H9 (cell line): ENCODE measurements around the gene DISP3. TPM values are rescaled to one million over a fixed set of nuclear protein-coding genes. Genes with fewer than 3 reads are reported as not detected.

Source experiments
- DNase-seq: peaks from one replicate; pipeline ENCODE4 v3.0.0-alpha.2; 2017
- H2AFZ ChIP-seq: one replicate; pipeline ENCODE4 v1.6.1; 2013; ENCODE audit warnings: mild to moderate bottlenecking, low read length, control low read depth, moderate library complexity
- H2AK5ac ChIP-seq: 2 replicates; pipeline ENCODE4 v1.6.1; 2013; ENCODE audit warnings: low read length, control low read depth, mixed read lengths; ENCODE audit not compliant: insufficient read length
- H2BK120ac ChIP-seq: one replicate; pipeline ENCODE4 v1.6.1; 2013; ENCODE audit warnings: low read depth, mild to moderate bottlenecking, low read length, control low read depth, inconsistent platforms; ENCODE audit not compliant: poor library complexity, severe bottlenecking
- H2BK12ac ChIP-seq: 2 replicates; pipeline ENCODE4 v1.6.1; 2013; ENCODE audit warnings: low read length, control low read depth, mixed read lengths, low read depth; ENCODE audit not compliant: insufficient read length
- H2BK15ac ChIP-seq: 2 replicates; pipeline ENCODE4 v1.6.1; 2013; ENCODE audit warnings: low read depth, low read length, control low read depth
- H2BK20ac ChIP-seq: one replicate; pipeline ENCODE4 v1.6.1; 2013; ENCODE audit warnings: low read depth, mild to moderate bottlenecking, low read length, control low read depth, inconsistent platforms; ENCODE audit not compliant: poor library complexity, severe bottlenecking
- H2BK5ac ChIP-seq: 2 replicates; pipeline ENCODE4 v1.6.1; 2013; ENCODE audit warnings: low read length, control low read depth, mixed read lengths; ENCODE audit not compliant: insufficient read length
- H3K14ac ChIP-seq: 2 replicates; pipeline ENCODE4 v1.6.1; 2013; ENCODE audit warnings: low read length, control low read depth; ENCODE audit not compliant: insufficient read depth
- H3K18ac ChIP-seq: 2 replicates; pipeline ENCODE4 v1.6.1; 2013; ENCODE audit warnings: low read depth, mild to moderate bottlenecking, mixed read lengths, low read length, control low read depth; ENCODE audit not compliant: insufficient read length
- H3K23ac ChIP-seq: 2 replicates; pipeline ENCODE4 v1.6.1; 2013; ENCODE audit warnings: low read length, control low read depth, mixed read lengths, low read depth; ENCODE audit not compliant: insufficient read length
- H3K23me2 ChIP-seq: 2 replicates; pipeline ENCODE4 v1.6.1; 2013; ENCODE audit warnings: low read depth, mild to moderate bottlenecking, mixed read lengths, low read length, control low read depth; ENCODE audit not compliant: insufficient read length, poor library complexity, severe bottlenecking
- H3K27ac ChIP-seq: 2 replicates; pipeline ENCODE4 v1.5.1; 2013; ENCODE audit warnings: low read length, control low read depth, mixed read lengths, low read depth; ENCODE audit not compliant: insufficient read length
- H3K27me3 ChIP-seq: 2 replicates; pipeline ENCODE4 v1.6.1; 2013; ENCODE audit warnings: low read length, control low read depth, inconsistent platforms; ENCODE audit not compliant: insufficient read depth
- H3K4ac ChIP-seq: 2 replicates; pipeline ENCODE4 v1.6.1; 2013; ENCODE audit warnings: low read depth, mild to moderate bottlenecking, control low read depth, inconsistent platforms, low read length, moderate library complexity
- H3K4me1 ChIP-seq: 2 replicates; pipeline ENCODE4 v1.6.1; 2013; ENCODE audit warnings: low read length, control low read depth, inconsistent platforms; ENCODE audit not compliant: insufficient read depth
- H3K4me2 ChIP-seq: 2 replicates; pipeline ENCODE4 v1.6.1; 2013; ENCODE audit warnings: low read length, control low read depth, mixed read lengths; ENCODE audit not compliant: insufficient read length, insufficient read depth
- H3K56ac ChIP-seq: 2 replicates; pipeline ENCODE4 v1.6.1; 2013; ENCODE audit warnings: low read depth, mild to moderate bottlenecking, mixed read lengths, low read length, control low read depth; ENCODE audit not compliant: insufficient read length
- H3K79me1 ChIP-seq: 2 replicates; pipeline ENCODE4 v1.6.1; 2013; ENCODE audit warnings: low read depth, mild to moderate bottlenecking, moderate library complexity, low read length, control low read depth, inconsistent platforms; ENCODE audit not compliant: insufficient read depth, poor library complexity, severe bottlenecking
- H3K79me2 ChIP-seq: 2 replicates; pipeline ENCODE4 v1.6.1; 2013; ENCODE audit warnings: low read length, control low read depth, inconsistent platforms; ENCODE audit not compliant: insufficient read depth
- H3K9ac ChIP-seq: 2 replicates; pipeline ENCODE4 v1.6.1; 2013; ENCODE audit warnings: low read length, control low read depth, mixed read lengths; ENCODE audit not compliant: insufficient read length; ENCODE audit errors: extremely low read depth
- H3K9me3 ChIP-seq: one replicate; pipeline ENCODE4 v1.6.1; 2013; ENCODE audit warnings: low read depth, low read length, inconsistent platforms; ENCODE audit not compliant: control insufficient read depth
- H3T11ph ChIP-seq: one replicate; pipeline ENCODE4 v1.6.1; 2013; ENCODE audit warnings: mild to moderate bottlenecking, low read length, control low read depth, inconsistent platforms
- H4K20me1 ChIP-seq: one replicate; pipeline ENCODE4 v1.6.1; 2013; ENCODE audit not compliant: control insufficient read depth, insufficient read length, insufficient read depth
- H4K5ac ChIP-seq: 2 replicates; pipeline ENCODE4 v1.6.1; 2013; ENCODE audit warnings: low read depth, mild to moderate bottlenecking, mixed read lengths, low read length, control low read depth; ENCODE audit not compliant: insufficient read length
- H4K8ac ChIP-seq: replicated peaks from 2 replicates; pipeline ENCODE4 v1.6.1; 2013; ENCODE audit warnings: low read length, control low read depth, mixed read lengths, low read depth; ENCODE audit not compliant: insufficient read length
- H4K91ac ChIP-seq: 2 replicates; pipeline ENCODE4 v1.6.1; 2013; ENCODE audit warnings: low read depth, mild to moderate bottlenecking, moderate library complexity, mixed read lengths, low read length, control low read depth; ENCODE audit not compliant: insufficient read length
- H3K27ac Mint-ChIP-seq, 3 experiments: 2 replicates in 2 of 3; 3 replicates in 1 of 3; pipeline ENCODE4 v1.8.0; 2020 to 2021; ENCODE audit warnings: mixed read lengths in 3 of 3, mild to moderate bottlenecking in 1 of 3, moderate library complexity in 1 of 3
- H3K27me3 Mint-ChIP-seq: 2 replicates; pipeline ENCODE4 v1.8.0; 2021; ENCODE audit warnings: low read depth, mild to moderate bottlenecking, moderate library complexity, mixed read lengths
- H3K36me3 Mint-ChIP-seq, 3 experiments: 2 replicates in 2 of 3; 3 replicates in 1 of 3; pipeline ENCODE4 v1.8.0; 2020 to 2021; ENCODE audit warnings: low read depth in 3 of 3, mixed read lengths in 3 of 3; ENCODE audit not compliant: insufficient read depth in 1 of 3
- H3K4me1 Mint-ChIP-seq, 2 experiments: 2 replicates each; pipeline ENCODE4 v1.8.0; 2020; ENCODE audit warnings: mixed read lengths in 2 of 2
- H3K4me3 Mint-ChIP-seq, 2 experiments: 2 replicates in 1 of 2; 3 replicates in 1 of 2; pipeline ENCODE4 v1.8.0; 2020 to 2021; ENCODE audit warnings: mild to moderate bottlenecking in 2 of 2, mixed read lengths in 2 of 2, moderate library complexity in 1 of 2
- H3K9me3 Mint-ChIP-seq, 2 experiments: 2 replicates in 1 of 2; 3 replicates in 1 of 2; pipeline ENCODE4 v1.8.0; 2020; ENCODE audit warnings: mild to moderate bottlenecking in 2 of 2, mixed read lengths in 2 of 2, moderate library complexity in 1 of 2
- WGBS: extraction: QIAGEN DNeasy Blood & Tissue Kit; methylation state at CpG from one replicate; pipeline ENCODE4 v1.1.7; 2013; ENCODE audit warnings: missing lambda C conversion rate, low lambda C conversion rate, mixed read lengths; ENCODE audit not compliant: insufficient read length; ENCODE audit errors: extremely low coverage; 5-methylcytosine and 5-hydroxymethylcytosine counted together
- total RNA-seq: library from RNA; stranded (reverse); gene quantifications from 2 replicates; pipeline ENCODE4 v1.2.1, GENCODE V29; 2021
- TF ChIP-seq, protein P1 (sequence below): fragments of 200-600 bp; sonication (generic); conservative IDR thresholded peaks from 3 replicates; pipeline ENCODE4 v1.8.0; 2021; ENCODE audit warnings: antibody characterized with exemption, mild to moderate bottlenecking

DISP3 gene
- total RNA-seq, 1 experiment from 2014 or later = 3.5 TPM

- DNase-seq = peak; percentile 66
- Histone ChIP-seq H3K79me1 (no peaks in the 10 kb centered on the region), H2BK12ac (no peak overlapping the region), H4K91ac (no peak overlapping the region), H2BK15ac (no peak overlapping the region), H3K18ac (no peak overlapping the region), H4K20me1 (no peaks in the 10 kb centered on the region), H2BK5ac (no peak overlapping the region), H3K27me3 (peaks cover 8% of the 10 kb centered on the region; the same call in 1 of the 2 replicates), H3K23me2 (peaks cover 2% of the 10 kb centered on the region), H3K4me2 (no peak overlapping the region), H2AFZ (no peak overlapping the region), H2AK5ac (no peak overlapping the region), H2BK120ac (no peak overlapping the region), H3K79me2 (no peaks in the 10 kb centered on the region), H3K9me3 (no peaks in the 10 kb centered on the region), H4K8ac (no peak overlapping the region), H3K56ac (no peak overlapping the region), H2BK20ac (no peak overlapping the region), H3K4ac (no peak overlapping the region), H3K27ac (no peak overlapping the region), H3K23ac (no peak overlapping the region), H3T11ph (no peak overlapping the region), H4K5ac (no peak overlapping the region), H3K9ac (no peak overlapping the region), H3K4me1 (no peaks in the 10 kb centered on the region), H3K14ac (no peak overlapping the region)
- Mint-ChIP-seq H3K27ac (no peak overlapping the region), H3K9me3 (no peaks in the 10 kb centered on the region), H3K27me3 (peaks cover 38% of the 10 kb centered on the region), H3K36me3 (no peaks in the 10 kb centered on the region), H3K4me3 (no peak overlapping the region; a peak in 1 of 5 replicates), H3K4me1 (peaks cover 0 to 8% of the 10 kb centered on the region in 2 experiments; a peak in 2 of 4 replicates)
- no CpG with 5 or more reads among the region's 8 CpGs for WGBS
- TF ChIP-seq, protein P1, sequence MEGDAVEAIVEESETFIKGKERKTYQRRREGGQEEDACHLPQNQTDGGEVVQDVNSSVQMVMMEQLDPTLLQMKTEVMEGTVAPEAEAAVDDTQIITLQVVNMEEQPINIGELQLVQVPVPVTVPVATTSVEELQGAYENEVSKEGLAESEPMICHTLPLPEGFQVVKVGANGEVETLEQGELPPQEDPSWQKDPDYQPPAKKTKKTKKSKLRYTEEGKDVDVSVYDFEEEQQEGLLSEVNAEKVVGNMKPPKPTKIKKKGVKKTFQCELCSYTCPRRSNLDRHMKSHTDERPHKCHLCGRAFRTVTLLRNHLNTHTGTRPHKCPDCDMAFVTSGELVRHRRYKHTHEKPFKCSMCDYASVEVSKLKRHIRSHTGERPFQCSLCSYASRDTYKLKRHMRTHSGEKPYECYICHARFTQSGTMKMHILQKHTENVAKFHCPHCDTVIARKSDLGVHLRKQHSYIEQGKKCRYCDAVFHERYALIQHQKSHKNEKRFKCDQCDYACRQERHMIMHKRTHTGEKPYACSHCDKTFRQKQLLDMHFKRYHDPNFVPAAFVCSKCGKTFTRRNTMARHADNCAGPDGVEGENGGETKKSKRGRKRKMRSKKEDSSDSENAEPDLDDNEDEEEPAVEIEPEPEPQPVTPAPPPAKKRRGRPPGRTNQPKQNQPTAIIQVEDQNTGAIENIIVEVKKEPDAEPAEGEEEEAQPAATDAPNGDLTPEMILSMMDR = no peak
Measured at GRCh38 chr1:11473491-11474034, 5.4 kb upstream of the DISP3 start.
